A673 (cell line): ENCODE measurements around the gene SPAG6. TPM values are rescaled to one million over a fixed set of nuclear protein-coding genes. Genes with fewer than 3 reads are reported as not detected.

ENCODE experiments used
- BruUV-seq: library from RNA; stranded (reverse); fragments of 400-500 nt; replicated peaks from 2 replicates; lab custom pipeline; 2021; lab: Mats Ljungman, UMichigan
- CTCF ChIA-PET: fragments of 300-600 bp; sonication (Branson Sonifier 250); formaldehyde crosslinking; loops from one replicate; lab custom pipeline; 2022; ENCODE audit warnings: antibody characterized with exemption; lab: Charles Lee
- POLR2A ChIA-PET: fragments of 300-600 bp; sonication (Branson Sonifier 250); formaldehyde crosslinking; loops from one replicate; lab custom pipeline; 2022; ENCODE audit warnings: antibody characterized with exemption; ENCODE audit not compliant: low non-redundant PET; lab: Charles Lee
- DNase-seq: peaks from one replicate; pipeline ENCODE4 v3.0.0-alpha.2; 2015; ENCODE audit warnings: low spot score
- H3K27ac ChIP-seq: fragments of 200-600 bp; sonication (generic); 2 replicates; pipeline ENCODE4 v1.5.1; 2016; ENCODE audit warnings: mixed run types, low read depth, mild to moderate bottlenecking, mixed read lengths, antibody characterized with exemption, low read length; ENCODE audit not compliant: poor library complexity, severe bottlenecking
- H3K27me3 ChIP-seq: fragments of 200-600 bp; sonication (generic); replicated peaks from 2 replicates; pipeline ENCODE4 v1.6.1; 2017; ENCODE audit warnings: mixed run types, low read depth, mild to moderate bottlenecking, mixed read lengths, antibody characterized with exemption, low read length; ENCODE audit not compliant: insufficient read depth, poor library complexity
- H3K36me3 ChIP-seq: fragments of 200-600 bp; sonication (generic); 2 replicates; pipeline ENCODE4 v1.6.1; 2016; ENCODE audit warnings: mixed run types, mild to moderate bottlenecking, mixed read lengths, antibody characterized with exemption, low read length; ENCODE audit not compliant: insufficient read depth, poor library complexity, severe bottlenecking
- H3K4me1 ChIP-seq: fragments of 200-600 bp; sonication (generic); 2 replicates; pipeline ENCODE4 v1.6.1; 2017; ENCODE audit warnings: mixed run types, mild to moderate bottlenecking, mixed read lengths, antibody characterized with exemption, low read length; ENCODE audit not compliant: insufficient read depth, poor library complexity, severe bottlenecking
- H3K4me3 ChIP-seq: fragments of 200-600 bp; sonication (generic); 2 replicates; pipeline ENCODE4 v1.5.1; 2016; ENCODE audit warnings: low read depth, mixed run types, mild to moderate bottlenecking, mixed read lengths, low read length; ENCODE audit not compliant: poor library complexity, severe bottlenecking
- H3K9me3 ChIP-seq: fragments of 200-600 bp; sonication (generic); 2 replicates; pipeline ENCODE4 v1.6.1; 2016; ENCODE audit warnings: mixed run types, low read depth, mild to moderate bottlenecking, mixed read lengths, antibody characterized with exemption, low read length; ENCODE audit not compliant: poor library complexity, severe bottlenecking
- EZH2 ChIP-seq: fragments of 200-600 bp; sonication (generic); IDR thresholded peaks from 2 replicates; pipeline ENCODE4 v1.6.1; 2017; ENCODE audit warnings: borderline replicate concordance, low read depth, mild to moderate bottlenecking, mixed read lengths, antibody characterized with exemption, low read length; ENCODE audit not compliant: poor library complexity, severe bottlenecking
- intact Hi-C: fragments of 100-400 bp; cut with micrococcal nuclease; formaldehyde crosslinking; loops from one replicate; pipeline ENCODE4 v1.10.0; 2022; ENCODE audit not compliant: unreplicated experiment
- total RNA-seq: library from RNA; stranded (reverse); gene quantifications from 2 replicates; pipeline ENCODE4 v1.2.3, GENCODE V29; 2021
- TF ChIP-seq, protein P1 (sequence below): fragments of 300-800, 200-600 bp; sonication (generic); conservative IDR thresholded peaks from 2 replicates; pipeline ENCODE4 v1.5.1; 2017; ENCODE audit warnings: low read depth, mild to moderate bottlenecking, antibody characterized with exemption, low read length, moderate library complexity, mixed read lengths

Gene SPAG6
- total RNA-seq, 1 experiment from 2014 or later, result 0.39 TPM

DNA sequence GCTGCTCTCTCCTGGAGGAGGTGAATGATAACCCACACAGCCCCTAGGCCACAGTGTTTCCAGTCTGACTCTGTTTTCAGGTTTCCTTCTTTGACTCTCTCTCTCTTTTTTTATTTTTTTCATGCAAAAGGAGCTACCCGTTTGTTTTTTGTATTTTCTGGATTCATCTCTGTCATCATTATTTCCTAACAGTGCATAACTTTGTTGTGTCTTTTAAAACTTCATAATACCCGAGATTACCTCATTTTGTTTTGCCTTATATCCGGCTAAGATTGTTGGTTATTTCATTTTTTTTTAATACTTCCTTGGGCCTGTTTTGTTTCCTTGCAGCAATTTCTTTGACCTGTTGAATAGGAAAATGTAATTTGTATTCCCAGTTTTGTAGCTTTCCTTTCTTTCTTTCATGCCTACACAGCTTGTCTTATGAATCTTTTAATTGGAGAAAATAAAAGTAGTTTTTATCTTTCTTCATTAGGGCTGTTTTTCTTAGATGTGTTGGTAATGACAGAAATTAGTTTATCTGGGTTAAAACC lies 72.5 kb downstream of the SPAG6 start:
- intact Hi-C loops, result no loop called here
- no peaks in the 10 kb centered on the region for H3K36me3 ChIP-seq
- BruUV-seq, result no TSS peak
- CTCF ChIA-PET, result no interaction called here
- no peaks in the 10 kb centered on the region for H3K27me3 ChIP-seq
- no peak overlapping the region for H3K4me3 ChIP-seq
- TF ChIP-seq, protein P1, sequence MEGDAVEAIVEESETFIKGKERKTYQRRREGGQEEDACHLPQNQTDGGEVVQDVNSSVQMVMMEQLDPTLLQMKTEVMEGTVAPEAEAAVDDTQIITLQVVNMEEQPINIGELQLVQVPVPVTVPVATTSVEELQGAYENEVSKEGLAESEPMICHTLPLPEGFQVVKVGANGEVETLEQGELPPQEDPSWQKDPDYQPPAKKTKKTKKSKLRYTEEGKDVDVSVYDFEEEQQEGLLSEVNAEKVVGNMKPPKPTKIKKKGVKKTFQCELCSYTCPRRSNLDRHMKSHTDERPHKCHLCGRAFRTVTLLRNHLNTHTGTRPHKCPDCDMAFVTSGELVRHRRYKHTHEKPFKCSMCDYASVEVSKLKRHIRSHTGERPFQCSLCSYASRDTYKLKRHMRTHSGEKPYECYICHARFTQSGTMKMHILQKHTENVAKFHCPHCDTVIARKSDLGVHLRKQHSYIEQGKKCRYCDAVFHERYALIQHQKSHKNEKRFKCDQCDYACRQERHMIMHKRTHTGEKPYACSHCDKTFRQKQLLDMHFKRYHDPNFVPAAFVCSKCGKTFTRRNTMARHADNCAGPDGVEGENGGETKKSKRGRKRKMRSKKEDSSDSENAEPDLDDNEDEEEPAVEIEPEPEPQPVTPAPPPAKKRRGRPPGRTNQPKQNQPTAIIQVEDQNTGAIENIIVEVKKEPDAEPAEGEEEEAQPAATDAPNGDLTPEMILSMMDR, result no peak
- TF ChIP-seq EZH2, result no peak
- POLR2A ChIA-PET, result no interaction called here
- DNase-seq, result no peak
- H3K9me3 ChIP-seq, result no peaks in the 10 kb centered on the region
- H3K4me1 ChIP-seq, result no peaks in the 10 kb centered on the region
- no peak overlapping the region for H3K27ac ChIP-seq

DNA sequence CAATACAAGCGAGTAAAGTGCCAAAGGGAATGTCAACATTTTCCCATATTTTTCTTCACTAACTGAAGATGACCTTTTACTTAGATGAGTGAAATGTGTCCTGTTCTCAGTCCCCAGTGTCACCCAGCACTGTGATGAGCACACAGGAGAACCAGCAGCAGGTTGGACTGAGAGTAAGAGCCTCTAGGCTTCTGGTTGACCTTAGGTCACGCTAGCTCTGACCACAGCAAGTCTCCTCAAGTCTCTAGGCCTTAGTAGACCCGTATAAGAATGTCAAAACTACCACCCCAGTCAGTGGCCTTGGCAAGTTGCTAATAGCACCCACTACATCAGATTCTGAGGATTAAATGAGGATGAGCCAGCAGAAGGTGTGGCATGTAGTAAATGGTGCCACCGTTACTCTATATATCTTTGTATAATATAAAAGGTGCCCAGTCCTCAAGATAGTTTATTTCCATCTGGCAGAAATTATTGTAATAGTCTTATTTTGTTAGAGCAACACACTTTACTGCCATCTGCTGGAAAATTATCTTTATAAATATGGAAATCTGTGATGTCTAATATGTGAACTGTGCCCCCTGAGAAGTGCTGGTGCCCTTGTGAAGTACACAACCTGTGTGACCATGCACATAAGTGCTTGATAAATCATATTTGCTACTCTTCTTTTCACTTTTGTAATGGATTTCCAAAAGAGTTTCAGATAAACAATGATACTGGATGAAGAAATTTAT lies 75.7 kb downstream of the SPAG6 start:
- ChIA-PET CTCF (no interaction called here), POLR2A (no interaction called here)
- Histone ChIP-seq H3K9me3 (no peaks in the 10 kb centered on the region), H3K4me3 (no peak overlapping the region), H3K27ac (no peak overlapping the region), H3K4me1 (no peaks in the 10 kb centered on the region), H3K36me3 (no peaks in the 10 kb centered on the region), H3K27me3 (no peaks in the 10 kb centered on the region)
- TF ChIP-seq EZH2, result no peak
- TF ChIP-seq, protein P1, result peak; percentile 47
- DNase-seq, result peak; percentile 33
- BruUV-seq, result no TSS peak
- intact Hi-C loops, result loop anchor here (10.0 kb wide), 2 partner anchors 196 to 426 kb away; no protein-coding TSS in a partner anchor

DNA sequence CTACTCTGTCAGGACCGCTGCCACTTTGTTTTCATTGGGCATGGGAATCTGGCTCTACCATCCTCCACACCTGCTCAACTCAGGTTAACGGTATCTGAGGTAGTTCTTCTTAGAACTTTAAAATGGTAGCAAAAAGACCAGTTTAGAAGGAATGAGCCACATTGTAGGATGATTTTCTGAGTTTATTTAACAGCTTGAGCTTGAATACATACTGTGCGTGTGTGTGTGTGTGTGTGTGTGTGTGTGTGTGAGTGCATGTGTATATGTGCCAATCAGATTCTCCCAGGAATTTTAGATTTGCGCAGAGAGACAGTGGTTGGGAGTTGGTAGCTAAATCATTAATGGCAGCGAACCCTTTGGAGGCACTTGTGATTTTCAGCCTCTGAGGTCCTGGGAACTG lies 81.4 kb downstream of the SPAG6 start:
- ChIA-PET POLR2A (no interaction called here), CTCF (no interaction called here)
- Histone ChIP-seq H3K27ac (no peak overlapping the region), H3K4me3 (no peak overlapping the region), H3K4me1 (peaks cover 26% of the 10 kb centered on the region), H3K9me3 (no peaks in the 10 kb centered on the region), H3K36me3 (no peaks in the 10 kb centered on the region), H3K27me3 (no peaks in the 10 kb centered on the region)
- intact Hi-C loops, result loop anchor here (10.0 kb wide), 2 partner anchors 202 to 432 kb away; no protein-coding TSS in a partner anchor
- TF ChIP-seq EZH2, result no peak
- TF ChIP-seq, protein P1, result no peak
- no peak for DNase-seq
- BruUV-seq, result no TSS peak
